Right lobe of liver (tissue), 4 donors: ENCODE measurements around the gene TAAR6.

Source experiments
- CTCF ChIP-seq, 4 donors: fragments of 200-600 bp in 3 of 4; fragments of 450-650 bp in 1 of 4; IDR thresholded peaks; one replicate each; pipeline versions ENCODE4 v1.5.1 to v1.8.0; 2016 to 2022; ENCODE audit warnings: antibody characterized with exemption in 4 of 4, mild to moderate bottlenecking in 2 of 4
- POLR2A ChIP-seq: fragments of 450-650 bp; IDR thresholded peaks from one replicate; pipeline ENCODE4 v1.6.1; 2017; ENCODE audit warnings: antibody characterized with exemption, mild to moderate bottlenecking
- donor health status: DM: no; HTN: no; CAD: no.
- donor health status: DM: no; HTN: no; CAD: no.
- donor health status: DM: no; HTN: yes; CAD: no.

DNA sequence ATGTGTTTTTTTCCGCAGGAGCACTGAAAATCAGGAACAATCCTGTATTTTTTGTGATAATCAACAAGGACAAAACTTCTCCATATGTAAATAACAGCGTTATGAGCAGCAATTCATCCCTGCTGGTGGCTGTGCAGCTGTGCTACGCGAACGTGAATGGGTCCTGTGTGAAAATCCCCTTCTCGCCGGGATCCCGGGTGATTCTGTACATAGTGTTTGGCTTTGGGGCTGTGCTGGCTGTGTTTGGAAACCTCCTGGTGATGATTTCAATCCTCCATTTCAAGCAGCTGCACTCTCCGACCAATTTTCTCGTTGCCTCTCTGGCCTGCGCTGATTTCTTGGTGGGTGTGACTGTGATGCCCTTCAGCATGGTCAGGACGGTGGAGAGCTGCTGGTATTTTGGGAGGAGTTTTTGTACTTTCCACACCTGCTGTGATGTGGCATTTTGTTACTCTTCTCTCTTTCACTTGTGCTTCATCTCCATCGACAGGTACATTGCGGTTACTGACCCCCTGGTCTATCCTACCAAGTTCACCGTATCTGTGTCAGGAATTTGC is at the start of gene TAAR6:
- TF ChIP-seq POLR2A, result no peak
- TF ChIP-seq CTCF (IDR thresholded peaks at IDR 0.05), result no peak
